ENCODE results near the gene DNAI4.
"Not testable (repeated sequence)": the region's sequence is repeated elsewhere in the genome, so short reads cannot be mapped to it uniquely, and the experiment has no call there.

Gene DNAI4

GRCh38 chr1:66824771-66825170, 99.9 kb downstream of the DNAI4 start:
- no peak for DNase-seq

- no peak for DNase-seq
Observed at GRCh38 chr1:66809736-66810326, 114.8 kb downstream of the DNAI4 start.

GRCh38 chr1:66809245-66809644, 115.4 kb downstream of the DNAI4 start:
- no peak for DNase-seq

GRCh38 chr1:66795839-66796238, 128.8 kb downstream of the DNAI4 start:
- not testable (repeated sequence) for DNase-seq

- no peak for DNase-seq
Observed at GRCh38 chr1:66791621-66792610, 132.7 kb downstream of the DNAI4 start.

GRCh38 chr1:66788231-66788939, 136.3 kb downstream of the DNAI4 start:
- DNase-seq = peak; percentile 37 to 74

- DNase-seq = no peak
Observed at GRCh38 chr1:66787641-66788040, 137.0 kb downstream of the DNAI4 start.

- not testable (repeated sequence) for DNase-seq
Observed at GRCh38 chr1:66785800-66786199, 138.9 kb downstream of the DNAI4 start.

- DNase-seq = no peak
Observed at GRCh38 chr1:66779475-66780078, 145.1 kb downstream of the DNAI4 start.

GRCh38 chr1:66778969-66779368, 145.7 kb downstream of the DNAI4 start:
- no peak for DNase-seq

GRCh38 chr1:66778266-66778665, 146.4 kb downstream of the DNAI4 start:
- no peak for DNase-seq

- no peak for DNase-seq
Observed at GRCh38 chr1:66777831-66778230, 146.8 kb downstream of the DNAI4 start.

- DNase-seq = no peak
Observed at GRCh38 chr1:66775646-66776045, 149.0 kb downstream of the DNAI4 start.

GRCh38 chr1:66774438-66774837, 150.2 kb downstream of the DNAI4 start:
- DNase-seq = no peak

GRCh38 chr1:66773227-66773626, 151.4 kb downstream of the DNAI4 start:
- DNase-seq = no peak

GRCh38 chr1:66770694-66771093, 154.0 kb downstream of the DNAI4 start:
- no peak for DNase-seq

- no peak for DNase-seq
Observed at GRCh38 chr1:66770240-66770639, 154.4 kb downstream of the DNAI4 start.

- DNase-seq = no peak
Observed at GRCh38 chr1:66769512-66770229, 155.0 kb downstream of the DNAI4 start.

GRCh38 chr1:66768965-66769364, 155.7 kb downstream of the DNAI4 start:
- no peak for DNase-seq

- no peak for DNase-seq
Observed at GRCh38 chr1:66767626-66768025, 157.0 kb downstream of the DNAI4 start.

GRCh38 chr1:66764994-66765578, 159.6 kb downstream of the DNAI4 start:
- peak; percentile 17 to 34 for DNase-seq

All from stimulated activated CD4-positive, alpha-beta T cell treated with anti-CD3 and anti-CD28 coated beads, Interleukin-4, amount 100 ng/mL, for 4 hours (primary cell).